Caco-2 (cell line): ENCODE data around the gene ATIC. TPM values are rescaled to one million over a fixed set of nuclear protein-coding genes. Genes with fewer than 3 reads are reported as not detected.

Experiments
- Bru-seq: library from RNA; stranded (reverse); fragments of 400-500 nt; gene quantifications from one replicate; lab custom pipeline; 2021; lab: Mats Ljungman, UMichigan
- BruChase-seq, 2 experiments: library from RNA; stranded (reverse); fragments of 400-500 nt; gene quantifications; one replicate each; lab custom pipeline; 2021; lab: Mats Ljungman, UMichigan
- BruUV-seq: library from RNA; stranded (reverse); fragments of 400-500 nt; replicated peaks from 2 replicates; lab custom pipeline; 2021; lab: Mats Ljungman, UMichigan
- CTCF ChIA-PET: fragments of 300-600 bp; sonication (Branson Sonifier 250); formaldehyde crosslinking; loops from one replicate; lab custom pipeline; 2022; ENCODE audit warnings: antibody characterized with exemption; lab: Charles Lee
- POLR2A ChIA-PET: fragments of 300-600 bp; sonication (Branson Sonifier 250); formaldehyde crosslinking; loops from one replicate; lab custom pipeline; 2022; ENCODE audit warnings: antibody characterized with exemption; lab: Charles Lee
- DNase-seq, 2 experiments: peaks; one replicate each; pipeline versions ENCODE4 v3.0.0 to v3.0.0-alpha.2; 2020 to 2022
- H3K27me3 ChIP-seq: replicated peaks from 2 replicates; pipeline ENCODE4 v1.6.0; 2011; ENCODE audit warnings: low read length; ENCODE audit not compliant: control insufficient read depth, insufficient read depth
- H3K36me3 ChIP-seq: 2 replicates; pipeline ENCODE4 v1.5.1; 2011; ENCODE audit warnings: low read length; ENCODE audit not compliant: control insufficient read depth, insufficient read depth
- H3K4me1 ChIP-seq: fragments of 250-450 bp; sonication (Bioruptor Pico); 2 replicates; pipeline ENCODE4 v1.5.1; 2020; ENCODE audit warnings: mild to moderate bottlenecking
- H3K4me3 ChIP-seq: 2 replicates; pipeline ENCODE4 v1.5.1; 2011; ENCODE audit warnings: low read depth, mild to moderate bottlenecking, control low read depth, low read length
- H3K9me3 ChIP-seq: fragments of 250-450 bp; sonication (Bioruptor Pico); 2 replicates; pipeline ENCODE4 v1.5.1; 2020; ENCODE audit warnings: mild to moderate bottlenecking, moderate library complexity
- H3K27ac Mint-ChIP-seq: one replicate; pipeline ENCODE4 v1.8.0; 2022; ENCODE audit warnings: mixed read lengths; ENCODE audit not compliant: unreplicated experiment
- H3K27me3 Mint-ChIP-seq: one replicate; pipeline ENCODE4 v1.8.0; 2022; ENCODE audit warnings: mixed read lengths; ENCODE audit not compliant: insufficient read depth, unreplicated experiment
- H3K36me3 Mint-ChIP-seq: one replicate; pipeline ENCODE4 v1.8.0; 2022; ENCODE audit warnings: mild to moderate bottlenecking, mixed read lengths; ENCODE audit not compliant: insufficient read depth, unreplicated experiment
- H3K4me1 Mint-ChIP-seq: one replicate; pipeline ENCODE4 v1.8.0; 2022; ENCODE audit warnings: low read depth, mixed read lengths; ENCODE audit not compliant: unreplicated experiment
- H3K4me3 Mint-ChIP-seq: one replicate; pipeline ENCODE4 v1.8.0; 2022; ENCODE audit warnings: mild to moderate bottlenecking, moderate library complexity, mixed read lengths; ENCODE audit not compliant: unreplicated experiment
- H3K9me3 Mint-ChIP-seq: one replicate; pipeline ENCODE4 v1.8.0; 2022; ENCODE audit warnings: mixed read lengths; ENCODE audit not compliant: unreplicated experiment
- CTCF ChIP-seq, 2 experiments: fragments of 200-600 bp in 1 of 2; IDR thresholded peaks; 1 replicate in 1 of 2; 2 replicates in 1 of 2; pipeline versions ENCODE4 v1.5.1 to v1.8.0; 2011 to 2022; ENCODE audit warnings: antibody characterized with exemption in 1 of 2, control low read depth in 1 of 2, inconsistent platforms in 1 of 2, low read depth in 1 of 2, low read length in 1 of 2, mild to moderate bottlenecking in 1 of 2, moderate library complexity in 1 of 2; ENCODE audit not compliant: insufficient read depth in 1 of 2, severe bottlenecking in 1 of 2, unreplicated experiment in 1 of 2
- intact Hi-C: fragments of 100-400 bp; cut with micrococcal nuclease; formaldehyde crosslinking; loops from one replicate; pipeline ENCODE4 v1.10.0; 2022; ENCODE audit not compliant: unreplicated experiment
- long read RNA-seq: library from polyadenylated mRNA; stranded (forward); transcript quantifications from one replicate; pipeline ENCODE4 v2.0.0, GENCODE V29; 2022
- total RNA-seq: library from RNA; stranded (reverse); gene quantifications from 2 replicates; pipeline ENCODE4 v1.2.3, GENCODE V29; 2022

Gene ATIC
- total RNA-seq (318 and 325 TPM in 2 replicates), Bru-seq, nascent RNA (percentile 94 among the genes with signal in this experiment), BruChase-seq, experiment 1, labeled RNA remaining after a 2-hour chase (percentile 89 among the genes with signal in this experiment), BruChase-seq, experiment 2, labeled RNA remaining after a 6-hour chase (percentile 93 among the genes with signal in this experiment)
- long read RNA-seq, transcript ATIC-201 (16 exons, 2,213 nt): major isoform, 251 of 330 reads
- long read RNA-seq, transcript ATIC-205 (15 exons, 2,275 nt): minor isoform, 30 of 330 reads
- long read RNA-seq, partial matches to known transcripts: 26 of 330 reads
- long read RNA-seq, other reads (novel, unspliced or antisense): 16 of 330 reads

- DNase-seq: peak; percentile 97
- Mint-ChIP-seq H3K9me3 (no peaks in the 10 kb centered on the region), H3K27me3 (no peaks in the 10 kb centered on the region), H3K4me3 (peak within 1 kb of the TSS; percentile 87), H3K36me3 (peaks cover 50% of the 10 kb centered on the region), H3K27ac (peak within 1 kb of the TSS; percentile 83), H3K4me1 (peaks cover 23% of the 10 kb centered on the region)
- ChIA-PET CTCF (interaction anchor here (0.6 kb wide), 1 partner anchor 19 kb away, joined by 3 read pairs; no protein-coding TSS in a partner anchor), POLR2A (interaction anchor here (0.6 to 1.1 kb wide), 2 partner anchors 275 to 502 kb away, joined by 3 to 7 read pairs; partner anchors contain the start of gene BARD1)
- no peaks in the 10 kb centered on the region for H3K27me3 ChIP-seq
- peaks cover 25% of the 10 kb centered on the region for H3K4me1 ChIP-seq
- H3K9me3 ChIP-seq: no peaks in the 10 kb centered on the region
- intact Hi-C loops: loop anchor here (1.0 to 10.0 kb wide), 5 partner anchors 21 to 800 kb away; partner anchors contain the start of gene BARD1
- TF ChIP-seq CTCF (IDR thresholded peaks at IDR 0.05; ENCODE audit: insufficient read depth in 1 of 2, low read depth in 1 of 2, low read length in 1 of 2, severe bottlenecking in 1 of 2, unreplicated experiment in 1 of 2): no peak
- no peaks in the 10 kb centered on the region for H3K36me3 ChIP-seq
- BruUV-seq: no TSS peak
- peak within 1 kb of the TSS; percentile 57 for H3K4me3 ChIP-seq
Observed at GRCh38 chr2:215311625-215312396, at the start of gene ATIC. Gene ATIC, plus strand, starts transcription at chr2:215312059. Its CDS starts 84 bp downstream, at chr2:215312143.

- peaks cover 8% of the 10 kb centered on the region for H3K27me3 Mint-ChIP-seq
- Histone ChIP-seq H3K27me3 (no peaks in the 10 kb centered on the region), H3K4me3 (no peak overlapping the region), H3K9me3 (no peaks in the 10 kb centered on the region), H3K36me3 (no peaks in the 10 kb centered on the region), H3K4me1 (no peaks in the 10 kb centered on the region)
- H3K27ac Mint-ChIP-seq: no peak overlapping the region
- peaks cover 6% of the 10 kb centered on the region for H3K4me1 Mint-ChIP-seq
- no TSS peak for BruUV-seq
- intact Hi-C loops: no loop called here
- H3K36me3 Mint-ChIP-seq: no peaks in the 10 kb centered on the region
- no peak overlapping the region for H3K4me3 Mint-ChIP-seq
- DNase-seq: no peak
- TF ChIP-seq CTCF (IDR thresholded peaks at IDR 0.05; ENCODE audit: insufficient read depth in 1 of 2, low read depth in 1 of 2, low read length in 1 of 2, severe bottlenecking in 1 of 2, unreplicated experiment in 1 of 2): no peak
- peaks cover 1% of the 10 kb centered on the region for H3K9me3 Mint-ChIP-seq
- POLR2A ChIA-PET: no interaction called here
- CTCF ChIA-PET: no interaction called here
Observed at GRCh38 chr2:215262303-215262702, 49.6 kb upstream of the ATIC start.

GRCh38 chr2:215262741-215263362 is 49.0 kb upstream of the ATIC start:
- no peaks in the 10 kb centered on the region for H3K27me3 ChIP-seq
- H3K4me3 ChIP-seq: no peak overlapping the region
- H3K9me3 ChIP-seq: no peaks in the 10 kb centered on the region
- Mint-ChIP-seq H3K4me3 (no peak overlapping the region), H3K27ac (no peak overlapping the region), H3K27me3 (peaks cover 8% of the 10 kb centered on the region), H3K4me1 (peaks cover 6% of the 10 kb centered on the region), H3K36me3 (no peaks in the 10 kb centered on the region), H3K9me3 (peaks cover 7% of the 10 kb centered on the region)
- intact Hi-C loops: no loop called here
- no peaks in the 10 kb centered on the region for H3K4me1 ChIP-seq
- no peak for TF ChIP-seq CTCF (IDR thresholded peaks at IDR 0.05; ENCODE audit: insufficient read depth in 1 of 2, low read depth in 1 of 2, low read length in 1 of 2, severe bottlenecking in 1 of 2, unreplicated experiment in 1 of 2)
- CTCF ChIA-PET: no interaction called here
- no peak for DNase-seq
- POLR2A ChIA-PET: no interaction called here
- no peaks in the 10 kb centered on the region for H3K36me3 ChIP-seq
- no TSS peak for BruUV-seq
